HG03066 (cell line): ENCODE measurements around the gene ACVR1.

Source experiments
- ATAC-seq: cut with Tn5 transposase; IDR thresholded peaks from one replicate; pipeline ENCODE4 v1.9.1; 2021; ENCODE audit warnings: low read depth; ENCODE audit not compliant: unreplicated experiment

ACVR1 gene

GRCh38 chr2:157876066-157876785 is at the start of gene ACVR1:
TSS of gene ACVR1 (minus strand) at chr2:157876330. CDS start at chr2:157799493, 76,837 bp downstream.
- peak; percentile 77 for ATAC-seq

- no peak for ATAC-seq
Observed at GRCh38 chr2:157925071-157925470, 48.9 kb upstream of the ACVR1 start.

GRCh38 chr2:157923598-157924217 is 47.6 kb upstream of the ACVR1 start:
- no peak for ATAC-seq

- no peak for ATAC-seq
Observed at GRCh38 chr2:157922815-157923214, 46.7 kb upstream of the ACVR1 start.

- ATAC-seq, result no peak
Observed at GRCh38 chr2:157922336-157922735, 46.2 kb upstream of the ACVR1 start.

- ATAC-seq, result no peak
Observed at GRCh38 chr2:157920736-157921135, 44.6 kb upstream of the ACVR1 start.

GRCh38 chr2:157919181-157919580 is 43.1 kb upstream of the ACVR1 start:
- ATAC-seq, result no peak

- ATAC-seq, result no peak
Observed at GRCh38 chr2:157918319-157918718, 42.2 kb upstream of the ACVR1 start.

GRCh38 chr2:157911750-157912149 is 35.6 kb upstream of the ACVR1 start:
- no peak for ATAC-seq

GRCh38 chr2:157911246-157911645 is 35.1 kb upstream of the ACVR1 start:
- ATAC-seq, result no peak

GRCh38 chr2:157905092-157905491 is 29.0 kb upstream of the ACVR1 start:
- no peak for ATAC-seq

- ATAC-seq, result no peak
Observed at GRCh38 chr2:157903626-157904025, 27.5 kb upstream of the ACVR1 start.

GRCh38 chr2:157903151-157903550 is 27.0 kb upstream of the ACVR1 start:
- no peak for ATAC-seq

- no peak for ATAC-seq
Observed at GRCh38 chr2:157902692-157903091, 26.6 kb upstream of the ACVR1 start.

- no peak for ATAC-seq
Observed at GRCh38 chr2:157901325-157901724, 25.2 kb upstream of the ACVR1 start.

- no peak for ATAC-seq
Observed at GRCh38 chr2:157900684-157901083, 24.6 kb upstream of the ACVR1 start.

GRCh38 chr2:157900203-157900602 is 24.1 kb upstream of the ACVR1 start:
- no peak for ATAC-seq

- ATAC-seq, result peak; percentile 71
Observed at GRCh38 chr2:157899125-157899839, 23.2 kb upstream of the ACVR1 start.

- no peak for ATAC-seq
Observed at GRCh38 chr2:157898591-157898996, 22.5 kb upstream of the ACVR1 start.

GRCh38 chr2:157897106-157897971 is 21.2 kb upstream of the ACVR1 start:
- ATAC-seq, result no peak

GRCh38 chr2:157895531-157895930 is 19.4 kb upstream of the ACVR1 start:
- no peak for ATAC-seq
